GM21526 (cell line): Measurements from ENCODE around the gene VAV3.

Experiments used
- ATAC-seq: cut with Tn5 transposase; IDR thresholded peaks from one replicate; pipeline ENCODE4 v1.9.1; 2021; ENCODE audit warnings: moderate library complexity; ENCODE audit not compliant: unreplicated experiment, low FRiP score

Gene VAV3

GRCh38 chr1:107550358-107550757 is 414.6 kb downstream of the VAV3 start:
- no peak for ATAC-seq

DNA sequence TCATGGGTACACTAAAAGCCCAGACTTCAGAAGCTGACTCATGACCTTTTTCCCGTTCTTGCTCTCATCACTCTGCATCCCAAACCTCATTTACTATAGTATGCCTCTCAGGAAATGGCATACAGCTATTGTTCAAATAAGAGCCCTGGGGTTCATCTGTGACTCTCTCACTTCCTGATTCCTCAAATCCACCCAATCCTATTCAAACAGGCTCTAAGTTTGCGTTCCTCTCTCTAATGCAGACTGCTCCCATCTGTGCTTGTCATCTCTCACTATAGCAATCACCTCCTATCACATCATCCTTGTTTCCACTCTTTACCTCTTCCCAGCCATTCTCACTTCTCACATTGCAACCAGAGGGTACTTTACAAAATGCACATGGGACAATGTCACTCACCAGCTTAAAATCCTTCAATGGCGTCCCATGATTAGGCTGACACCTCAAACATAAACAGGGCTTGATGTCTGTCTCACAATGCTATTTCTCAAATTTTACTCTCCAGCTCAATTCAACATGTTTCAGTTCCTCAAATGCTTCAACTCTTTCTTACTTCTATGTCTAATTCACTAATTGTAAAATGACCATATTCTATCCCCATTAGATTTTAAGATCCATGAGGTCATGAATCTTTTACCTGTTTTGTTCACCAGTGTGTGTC is 415.7 kb downstream of the VAV3 start:
- no peak for ATAC-seq

- no peak for ATAC-seq
Observed at GRCh38 chr1:107548276-107548675, 416.7 kb downstream of the VAV3 start.

- ATAC-seq, result no peak
Observed at GRCh38 chr1:107547363-107548155, 417.4 kb downstream of the VAV3 start.

- ATAC-seq, result no peak
Observed at GRCh38 chr1:107546576-107546975, 418.4 kb downstream of the VAV3 start.

GRCh38 chr1:107545879-107546278 is 419.1 kb downstream of the VAV3 start:
- ATAC-seq, result no peak

DNA sequence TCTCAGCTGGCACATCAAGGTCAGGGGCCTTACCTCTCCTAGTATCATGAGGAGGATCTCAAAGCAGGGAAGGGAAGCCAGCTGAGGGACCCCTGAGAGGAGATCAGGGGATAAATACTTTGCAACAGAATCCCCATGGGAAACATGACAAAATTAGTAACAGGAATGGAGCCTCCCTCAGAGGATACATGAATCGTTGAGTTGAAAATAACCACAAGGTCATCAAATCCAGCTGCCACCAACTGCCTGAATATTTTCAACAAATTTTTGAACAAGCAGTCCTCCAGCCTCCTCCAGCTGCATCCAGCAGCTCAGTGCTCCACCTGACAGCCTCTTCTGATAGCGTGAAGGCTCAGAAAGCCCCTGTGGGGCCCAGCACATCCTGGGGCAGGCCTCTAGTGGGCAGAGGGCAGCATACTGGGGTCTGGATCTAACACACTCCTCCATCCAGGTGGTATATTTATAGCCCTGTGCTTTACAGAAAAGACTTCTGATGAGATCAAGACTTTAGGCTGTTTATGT is 419.9 kb downstream of the VAV3 start:
- ATAC-seq, result no peak

GRCh38 chr1:107544285-107544684 is 420.7 kb downstream of the VAV3 start:
- ATAC-seq, result no peak

DNA sequence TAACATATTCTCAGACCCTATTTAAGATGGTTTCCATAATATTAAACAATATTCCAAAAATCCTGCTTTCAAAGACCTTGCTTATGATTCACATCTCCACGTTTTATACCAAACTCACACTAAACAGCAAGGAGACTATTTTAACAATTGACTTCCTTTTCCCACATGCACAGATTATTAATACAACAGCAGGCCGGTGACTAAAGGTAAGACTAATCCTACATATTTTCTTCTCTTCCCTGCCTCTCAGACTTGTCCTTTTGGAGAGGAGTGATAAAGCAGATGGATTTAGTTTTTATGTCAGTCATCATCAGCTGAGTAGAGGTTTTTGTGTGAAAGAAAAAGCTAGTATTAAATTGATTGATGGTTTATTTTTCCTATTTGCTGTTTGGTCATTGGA is 423.6 kb downstream of the VAV3 start:
- no peak for ATAC-seq

DNA sequence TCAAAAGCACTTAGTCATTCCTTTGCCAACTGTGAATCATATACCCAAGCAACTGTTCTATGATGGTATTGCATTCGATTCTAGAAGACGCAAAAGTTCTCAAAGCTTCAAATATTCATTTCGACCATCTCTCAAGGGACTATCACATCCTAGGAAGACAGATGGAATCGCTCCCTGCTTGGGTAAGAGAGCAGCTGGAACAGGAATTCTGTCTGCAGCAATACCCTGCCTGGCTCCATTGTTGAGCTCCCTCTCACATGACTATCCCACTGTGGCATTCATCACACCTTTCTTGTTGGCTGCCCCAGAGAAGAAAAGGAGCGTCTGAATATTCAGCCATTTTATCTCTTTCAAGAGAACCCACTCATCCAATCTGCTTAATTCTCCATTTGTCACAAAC is 426.5 kb downstream of the VAV3 start:
- no peak for ATAC-seq

DNA sequence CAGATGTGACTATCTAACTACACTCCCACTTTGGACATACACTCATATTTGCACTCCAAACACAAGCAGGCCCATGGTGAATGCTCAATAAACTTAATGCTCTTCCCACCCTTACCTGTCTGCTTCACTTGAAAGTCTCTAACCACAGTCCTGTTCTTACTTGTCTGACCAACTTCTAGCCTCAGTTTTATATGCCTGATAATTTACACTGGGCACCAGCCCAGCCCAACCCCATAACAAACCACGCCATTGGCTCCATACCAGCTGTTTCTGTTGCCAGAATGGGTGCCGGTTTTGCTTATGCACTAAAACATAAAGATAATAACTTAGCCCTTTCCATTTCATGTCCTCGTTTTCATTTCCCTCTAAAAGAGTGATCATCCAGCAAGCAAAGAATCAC is 428.7 kb downstream of the VAV3 start:
- ATAC-seq, result no peak

GRCh38 chr1:107535091-107535490 is 429.9 kb downstream of the VAV3 start:
- peak; percentile 81 for ATAC-seq

DNA sequence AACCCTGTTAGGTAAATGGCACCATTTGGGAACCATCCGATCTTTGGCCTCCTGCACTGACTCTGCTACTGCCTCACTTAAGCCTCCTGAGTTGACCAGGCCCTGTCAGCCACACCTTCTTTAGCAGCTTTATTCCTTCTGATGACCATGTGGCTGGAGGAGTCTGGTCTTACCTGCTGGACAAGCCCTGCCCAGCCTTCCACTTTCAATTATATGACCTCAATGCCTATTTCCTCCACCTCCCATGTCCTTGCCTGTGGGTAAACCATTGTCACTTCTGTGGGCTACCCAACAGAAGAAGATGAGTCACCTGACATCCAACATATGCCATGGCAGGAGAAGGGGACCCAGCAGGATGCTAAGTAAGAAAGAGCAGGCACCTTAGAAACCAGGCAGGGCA is 430.3 kb downstream of the VAV3 start:
- ATAC-seq, result no peak

DNA sequence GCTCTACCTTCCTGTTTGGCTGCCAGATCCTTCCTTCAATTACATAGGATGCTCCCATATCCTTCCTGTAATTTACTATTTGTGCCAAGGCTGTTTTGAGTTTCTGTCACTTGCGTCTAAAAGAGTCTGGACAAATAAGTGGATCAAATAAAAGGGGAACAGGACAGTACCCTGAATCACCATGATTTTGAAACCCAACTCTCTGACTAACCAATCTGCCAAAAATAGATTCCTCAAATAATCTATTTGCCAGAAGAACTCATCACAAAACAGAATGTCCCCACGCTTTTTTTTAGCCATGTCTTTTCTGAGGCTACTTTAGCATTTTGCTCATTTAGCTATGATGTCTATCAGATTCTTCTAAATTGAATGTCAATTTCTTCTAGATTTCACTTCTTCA is 431.5 kb downstream of the VAV3 start:
- no peak for ATAC-seq

- no peak for ATAC-seq
Observed at GRCh38 chr1:107532318-107532717, 432.7 kb downstream of the VAV3 start.

DNA sequence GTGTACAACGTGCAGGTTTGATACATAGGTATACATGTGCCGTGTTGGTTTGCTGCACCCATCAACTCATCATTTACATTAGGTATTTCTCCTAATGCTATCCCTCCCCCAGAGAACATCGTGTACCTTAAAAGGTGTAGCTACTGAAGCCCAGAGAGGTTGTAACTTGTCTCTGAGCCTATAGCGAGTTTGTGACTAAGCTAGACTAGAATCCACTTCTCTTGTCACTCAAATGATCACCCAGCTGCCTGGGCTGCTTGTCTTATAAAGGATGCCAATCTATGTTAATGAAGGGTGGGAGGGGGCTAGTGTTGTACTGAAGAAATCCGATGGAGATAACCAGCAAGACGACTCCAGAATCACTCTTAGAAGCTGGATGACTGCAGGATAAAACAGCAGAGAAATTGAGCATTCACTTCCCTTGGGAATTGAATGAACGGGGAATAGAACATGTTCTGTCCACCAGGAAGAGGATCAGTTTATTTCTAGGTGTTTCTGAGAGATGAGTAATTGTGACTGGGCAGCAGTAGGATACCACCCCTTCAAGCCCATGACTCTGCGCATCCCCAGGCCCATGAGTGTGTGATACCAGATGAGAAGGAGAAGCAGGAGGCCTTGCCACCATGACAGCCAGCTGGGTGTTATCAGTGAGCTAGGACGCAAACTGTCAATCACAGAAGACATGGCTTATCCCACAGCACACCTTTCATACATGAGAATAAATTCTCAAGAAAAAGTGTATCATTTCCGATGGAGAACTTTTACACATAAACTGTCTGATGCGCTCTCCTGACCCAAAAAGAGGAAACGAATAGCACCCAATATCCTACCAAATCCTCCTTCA is 433.7 kb downstream of the VAV3 start:
- ATAC-seq, result no peak

DNA sequence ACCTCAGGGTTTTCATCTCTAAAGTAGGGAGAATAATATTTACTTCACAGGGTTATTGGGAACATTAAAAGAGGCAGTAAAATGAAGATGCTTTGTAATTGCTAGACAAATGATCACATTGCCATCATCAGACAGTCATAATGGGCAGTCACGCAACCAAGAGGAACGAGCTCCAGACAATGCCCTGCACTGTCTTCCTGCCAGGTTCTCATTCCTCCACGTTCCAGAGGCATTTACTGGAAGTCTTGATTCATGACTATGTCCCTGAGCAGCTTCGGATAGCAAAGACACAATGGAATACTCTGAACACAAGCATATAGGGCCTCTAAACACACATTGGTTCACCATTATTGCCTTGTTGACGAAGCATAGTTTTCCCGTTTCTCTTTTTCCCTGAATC is 434.4 kb downstream of the VAV3 start:
- ATAC-seq, result no peak

DNA sequence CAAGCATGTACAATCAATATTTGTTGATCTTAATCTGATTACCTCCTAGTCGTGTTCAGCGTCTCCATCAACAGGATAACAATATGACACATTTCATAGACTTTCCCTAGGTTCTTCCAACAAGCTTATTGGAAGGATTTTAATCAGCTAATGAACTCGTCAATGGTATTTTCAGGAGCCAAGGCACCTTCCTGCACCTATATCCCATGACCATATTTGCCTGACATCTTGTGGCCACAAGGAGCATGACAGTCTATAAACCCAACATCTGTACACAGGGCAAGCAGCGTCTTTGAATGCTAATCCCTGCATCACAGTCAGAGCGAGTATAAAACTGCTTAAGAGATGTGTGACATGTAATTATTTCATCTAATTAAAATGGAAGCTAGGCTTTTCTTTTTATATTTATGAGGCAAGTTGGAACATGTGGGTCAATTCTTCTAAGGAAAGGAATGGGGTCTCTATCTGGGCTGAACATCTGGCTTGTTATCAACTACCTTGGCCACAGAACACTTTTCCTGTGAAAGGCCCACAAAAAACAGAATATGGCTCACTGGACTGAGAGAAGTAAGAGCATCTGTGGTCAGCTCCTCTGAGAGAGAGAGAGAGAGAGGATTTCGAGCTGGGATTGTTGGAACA is 435.4 kb downstream of the VAV3 start:
- peak; percentile 96 for ATAC-seq

DNA sequence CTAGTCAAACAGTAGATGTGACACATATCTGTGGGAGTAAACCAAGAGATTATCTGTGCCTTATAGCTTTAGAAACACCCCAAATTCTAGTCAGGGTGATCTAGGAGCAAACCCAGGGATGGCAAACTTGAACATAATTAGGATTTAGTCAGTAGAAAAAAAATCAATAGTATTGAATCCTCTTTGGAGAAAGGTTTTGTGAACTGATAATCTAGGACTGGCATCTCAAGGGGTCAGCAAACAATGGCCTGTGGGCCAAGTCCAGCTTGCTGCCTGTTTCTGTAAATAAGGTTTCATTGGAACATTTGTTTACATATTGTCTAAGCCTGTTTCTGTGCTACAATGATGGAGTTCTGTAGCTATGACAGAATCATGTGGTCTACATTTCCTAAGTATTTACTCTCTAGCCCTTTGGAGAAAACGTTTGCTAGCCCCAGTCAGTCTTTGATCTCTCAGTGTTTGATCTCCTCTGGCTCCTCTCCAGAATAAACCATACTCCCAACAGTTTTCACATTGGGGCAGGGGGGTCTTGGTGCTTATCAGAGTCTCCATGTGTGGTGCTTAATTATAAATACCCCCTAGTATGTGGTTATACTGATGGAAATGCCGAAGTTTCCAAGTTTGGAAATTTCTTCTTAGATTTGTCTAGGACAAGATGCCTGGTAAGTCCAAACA is 438.3 kb downstream of the VAV3 start:
- ATAC-seq, result no peak

DNA sequence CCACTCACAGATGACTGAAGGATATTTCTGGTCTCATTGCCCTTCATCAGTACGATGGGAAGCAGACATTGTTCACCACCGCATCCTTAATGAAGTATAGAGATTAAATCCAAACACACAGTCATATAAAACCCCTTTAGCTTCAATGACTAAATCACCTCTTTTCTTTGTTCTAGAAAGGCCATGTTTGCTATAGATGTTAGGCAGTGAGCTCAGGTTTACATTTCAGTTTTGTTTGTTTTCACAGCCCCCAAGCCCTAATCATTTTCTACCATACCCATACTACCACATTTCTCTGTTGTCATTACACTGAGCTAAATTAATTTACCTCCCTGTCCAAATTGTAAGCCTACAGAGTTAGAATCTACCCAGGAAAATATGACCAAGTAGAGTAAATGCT is 439.0 kb downstream of the VAV3 start:
- no peak for ATAC-seq
